Measurements from ENCODE around the gene MYPOP.

- TF ChIP-seq CTCF (IDR thresholded peaks at IDR 0.05; ENCODE audit: low read length): no peak
- no peak for TF ChIP-seq EZH2phosphoT487 (IDR thresholded peaks at IDR 0.05; ENCODE audit: low read length)
These were observed 15.2 kb downstream of the MYPOP start for GRCh38 chr19:45887200-45887710.
